H9 (cell line): ENCODE data around the gene KIF18A. TPM values are rescaled to one million over a fixed set of nuclear protein-coding genes. Genes with fewer than 3 reads are reported as not detected.

Experiments
- DNase-seq: peaks from one replicate; pipeline ENCODE4 v3.0.0-alpha.2; 2017
- H2AFZ ChIP-seq: one replicate; pipeline ENCODE4 v1.6.1; 2013; ENCODE audit warnings: mild to moderate bottlenecking, low read length, control low read depth, moderate library complexity
- H2AK5ac ChIP-seq: 2 replicates; pipeline ENCODE4 v1.6.1; 2013; ENCODE audit warnings: low read length, control low read depth, mixed read lengths; ENCODE audit not compliant: insufficient read length
- H2BK120ac ChIP-seq: one replicate; pipeline ENCODE4 v1.6.1; 2013; ENCODE audit warnings: low read depth, mild to moderate bottlenecking, low read length, control low read depth, inconsistent platforms; ENCODE audit not compliant: poor library complexity, severe bottlenecking
- H2BK12ac ChIP-seq: 2 replicates; pipeline ENCODE4 v1.6.1; 2013; ENCODE audit warnings: low read length, control low read depth, mixed read lengths, low read depth; ENCODE audit not compliant: insufficient read length
- H2BK15ac ChIP-seq: 2 replicates; pipeline ENCODE4 v1.6.1; 2013; ENCODE audit warnings: low read depth, low read length, control low read depth
- H2BK20ac ChIP-seq: one replicate; pipeline ENCODE4 v1.6.1; 2013; ENCODE audit warnings: low read depth, mild to moderate bottlenecking, low read length, control low read depth, inconsistent platforms; ENCODE audit not compliant: poor library complexity, severe bottlenecking
- H2BK5ac ChIP-seq: 2 replicates; pipeline ENCODE4 v1.6.1; 2013; ENCODE audit warnings: low read length, control low read depth, mixed read lengths; ENCODE audit not compliant: insufficient read length
- H3K14ac ChIP-seq: 2 replicates; pipeline ENCODE4 v1.6.1; 2013; ENCODE audit warnings: low read length, control low read depth; ENCODE audit not compliant: insufficient read depth
- H3K18ac ChIP-seq: 2 replicates; pipeline ENCODE4 v1.6.1; 2013; ENCODE audit warnings: low read depth, mild to moderate bottlenecking, mixed read lengths, low read length, control low read depth; ENCODE audit not compliant: insufficient read length
- H3K23ac ChIP-seq: 2 replicates; pipeline ENCODE4 v1.6.1; 2013; ENCODE audit warnings: low read length, control low read depth, mixed read lengths, low read depth; ENCODE audit not compliant: insufficient read length
- H3K23me2 ChIP-seq: 2 replicates; pipeline ENCODE4 v1.6.1; 2013; ENCODE audit warnings: low read depth, mild to moderate bottlenecking, mixed read lengths, low read length, control low read depth; ENCODE audit not compliant: insufficient read length, poor library complexity, severe bottlenecking
- H3K27ac ChIP-seq: 2 replicates; pipeline ENCODE4 v1.5.1; 2013; ENCODE audit warnings: low read length, control low read depth, mixed read lengths, low read depth; ENCODE audit not compliant: insufficient read length
- H3K27me3 ChIP-seq: 2 replicates; pipeline ENCODE4 v1.6.1; 2013; ENCODE audit warnings: low read length, control low read depth, inconsistent platforms; ENCODE audit not compliant: insufficient read depth
- H3K4ac ChIP-seq: 2 replicates; pipeline ENCODE4 v1.6.1; 2013; ENCODE audit warnings: low read depth, mild to moderate bottlenecking, control low read depth, inconsistent platforms, low read length, moderate library complexity
- H3K4me1 ChIP-seq: 2 replicates; pipeline ENCODE4 v1.6.1; 2013; ENCODE audit warnings: low read length, control low read depth, inconsistent platforms; ENCODE audit not compliant: insufficient read depth
- H3K4me2 ChIP-seq: 2 replicates; pipeline ENCODE4 v1.6.1; 2013; ENCODE audit warnings: low read length, control low read depth, mixed read lengths; ENCODE audit not compliant: insufficient read length, insufficient read depth
- H3K56ac ChIP-seq: 2 replicates; pipeline ENCODE4 v1.6.1; 2013; ENCODE audit warnings: low read depth, mild to moderate bottlenecking, mixed read lengths, low read length, control low read depth; ENCODE audit not compliant: insufficient read length
- H3K79me1 ChIP-seq: 2 replicates; pipeline ENCODE4 v1.6.1; 2013; ENCODE audit warnings: low read depth, mild to moderate bottlenecking, moderate library complexity, low read length, control low read depth, inconsistent platforms; ENCODE audit not compliant: insufficient read depth, poor library complexity, severe bottlenecking
- H3K79me2 ChIP-seq: 2 replicates; pipeline ENCODE4 v1.6.1; 2013; ENCODE audit warnings: low read length, control low read depth, inconsistent platforms; ENCODE audit not compliant: insufficient read depth
- H3K9ac ChIP-seq: 2 replicates; pipeline ENCODE4 v1.6.1; 2013; ENCODE audit warnings: low read length, control low read depth, mixed read lengths; ENCODE audit not compliant: insufficient read length; ENCODE audit errors: extremely low read depth
- H3K9me3 ChIP-seq: one replicate; pipeline ENCODE4 v1.6.1; 2013; ENCODE audit warnings: low read depth, low read length, inconsistent platforms; ENCODE audit not compliant: control insufficient read depth
- H3T11ph ChIP-seq: one replicate; pipeline ENCODE4 v1.6.1; 2013; ENCODE audit warnings: mild to moderate bottlenecking, low read length, control low read depth, inconsistent platforms
- H4K20me1 ChIP-seq: one replicate; pipeline ENCODE4 v1.6.1; 2013; ENCODE audit not compliant: control insufficient read depth, insufficient read length, insufficient read depth
- H4K5ac ChIP-seq: 2 replicates; pipeline ENCODE4 v1.6.1; 2013; ENCODE audit warnings: low read depth, mild to moderate bottlenecking, mixed read lengths, low read length, control low read depth; ENCODE audit not compliant: insufficient read length
- H4K8ac ChIP-seq: replicated peaks from 2 replicates; pipeline ENCODE4 v1.6.1; 2013; ENCODE audit warnings: low read length, control low read depth, mixed read lengths, low read depth; ENCODE audit not compliant: insufficient read length
- H4K91ac ChIP-seq: 2 replicates; pipeline ENCODE4 v1.6.1; 2013; ENCODE audit warnings: low read depth, mild to moderate bottlenecking, moderate library complexity, mixed read lengths, low read length, control low read depth; ENCODE audit not compliant: insufficient read length
- H3K27ac Mint-ChIP-seq, 3 experiments: 2 replicates in 2 of 3; 3 replicates in 1 of 3; pipeline ENCODE4 v1.8.0; 2020 to 2021; ENCODE audit warnings: mixed read lengths in 3 of 3, mild to moderate bottlenecking in 1 of 3, moderate library complexity in 1 of 3
- H3K27me3 Mint-ChIP-seq: 2 replicates; pipeline ENCODE4 v1.8.0; 2021; ENCODE audit warnings: low read depth, mild to moderate bottlenecking, moderate library complexity, mixed read lengths
- H3K36me3 Mint-ChIP-seq, 3 experiments: 2 replicates in 2 of 3; 3 replicates in 1 of 3; pipeline ENCODE4 v1.8.0; 2020 to 2021; ENCODE audit warnings: low read depth in 3 of 3, mixed read lengths in 3 of 3; ENCODE audit not compliant: insufficient read depth in 1 of 3
- H3K4me1 Mint-ChIP-seq, 2 experiments: 2 replicates each; pipeline ENCODE4 v1.8.0; 2020; ENCODE audit warnings: mixed read lengths in 2 of 2
- H3K4me3 Mint-ChIP-seq, 2 experiments: 2 replicates in 1 of 2; 3 replicates in 1 of 2; pipeline ENCODE4 v1.8.0; 2020 to 2021; ENCODE audit warnings: mild to moderate bottlenecking in 2 of 2, mixed read lengths in 2 of 2, moderate library complexity in 1 of 2
- H3K9me3 Mint-ChIP-seq, 2 experiments: 2 replicates in 1 of 2; 3 replicates in 1 of 2; pipeline ENCODE4 v1.8.0; 2020; ENCODE audit warnings: mild to moderate bottlenecking in 2 of 2, mixed read lengths in 2 of 2, moderate library complexity in 1 of 2
- CTCF ChIP-seq: fragments of 200-600 bp; sonication (generic); conservative IDR thresholded peaks from 3 replicates; pipeline ENCODE4 v1.8.0; 2021; ENCODE audit warnings: antibody characterized with exemption, mild to moderate bottlenecking
- total RNA-seq: library from RNA; stranded (reverse); gene quantifications from 2 replicates; pipeline ENCODE4 v1.2.1, GENCODE V29; 2021

The KIF18A gene
- total RNA-seq, 1 experiment from 2014 or later: 25.9 TPM

GRCh38 chr11:28009388-28009787 lies 98.6 kb downstream of the KIF18A start:
- H2BK5ac ChIP-seq: no peak overlapping the region
- no peak overlapping the region for H3K27ac ChIP-seq
- H2AK5ac ChIP-seq: no peak overlapping the region
- H4K20me1 ChIP-seq: no peaks in the 10 kb centered on the region
- peaks cover 0 to 3% of the 10 kb centered on the region in 2 experiments; a peak in 1 of 5 replicates for H3K9me3 Mint-ChIP-seq
- H3K79me2 ChIP-seq: no peaks in the 10 kb centered on the region
- no peak overlapping the region for H3K9ac ChIP-seq
- H3K79me1 ChIP-seq: no peaks in the 10 kb centered on the region
- no peak overlapping the region for H3K4ac ChIP-seq
- no peak for TF ChIP-seq CTCF
- no peak overlapping the region for H3K14ac ChIP-seq
- H2BK15ac ChIP-seq: no peak overlapping the region
- no peaks in the 10 kb centered on the region for H3K4me1 Mint-ChIP-seq
- no peak overlapping the region for H2AFZ ChIP-seq
- no peaks in the 10 kb centered on the region for H3K23me2 ChIP-seq
- no peak for DNase-seq
- H2BK120ac ChIP-seq: no peak overlapping the region
- H3K4me2 ChIP-seq: no peak overlapping the region
- H4K91ac ChIP-seq: no peak overlapping the region
- H3K9me3 ChIP-seq: no peaks in the 10 kb centered on the region
- H3K27me3 Mint-ChIP-seq: no peaks in the 10 kb centered on the region
- no peak overlapping the region for H3K56ac ChIP-seq
- H2BK20ac ChIP-seq: no peak overlapping the region
- no peak overlapping the region for H3K23ac ChIP-seq
- no peaks in the 10 kb centered on the region for H3K27me3 ChIP-seq
- no peaks in the 10 kb centered on the region for H3K4me1 ChIP-seq
- H3K36me3 Mint-ChIP-seq: no peaks in the 10 kb centered on the region; a peak in 1 of 7 replicates
- no peak overlapping the region for H4K5ac ChIP-seq
- no peak overlapping the region for H3K27ac Mint-ChIP-seq
- H4K8ac ChIP-seq: no peak overlapping the region
- H2BK12ac ChIP-seq: no peak overlapping the region
- no peak overlapping the region for H3K4me3 Mint-ChIP-seq
- H3T11ph ChIP-seq: no peak overlapping the region
- no peak overlapping the region for H3K18ac ChIP-seq
